HCT116 (cell line): ENCODE results near the gene NELL1. TPM values are rescaled to one million over a fixed set of nuclear protein-coding genes. Genes with fewer than 3 reads are reported as not detected.

Source experiments
- ATAC-seq: fragments of 200-7000 bp; cut with Tn5 transposase; 2 replicates; pipeline ENCODE4 v1.9.1; 2020; ENCODE audit warnings: mild to moderate bottlenecking, moderate library complexity
- BruUV-seq: library from RNA; stranded (reverse); fragments of 400-500 nt; replicated peaks from 2 replicates; lab custom pipeline; 2021; lab: Mats Ljungman, UMichigan
- CTCF ChIA-PET: fragments of 300-600 bp; sonication (Branson Sonifier 250); formaldehyde crosslinking; loops from one replicate; lab custom pipeline; 2021; ENCODE audit warnings: antibody characterized with exemption; lab: Charles Lee
- POLR2A ChIA-PET: fragments of 300-600, 350-600 bp; sonication (Branson Sonifier 250); formaldehyde crosslinking; loops from one replicate; lab custom pipeline; 2021; ENCODE audit warnings: antibody characterized with exemption; lab: Charles Lee
- RAD21 ChIA-PET, 2 experiments: fragments of 300-600 bp; sonication (Branson Sonifier 250); formaldehyde crosslinking; loops; one replicate each; lab custom pipeline; 2023; ENCODE audit warnings: low total read pairs in 2 of 2; ENCODE audit not compliant: uncharacterized antibody in 2 of 2, unreplicated experiment in 2 of 2, low non-redundant PET in 1 of 2; lab: Charles Lee
- DNase-seq: peaks from one replicate; pipeline ENCODE4 v3.0.0-alpha.2; 2010; ENCODE audit warnings: low read depth, low spot score
- H2AFZ ChIP-seq: fragments of 200-600 bp; shearing (Covaris generic), sonication (generic); 2 replicates; pipeline ENCODE4 v1.6.1; 2017; ENCODE audit warnings: low read depth, mixed run types, mixed read lengths, antibody characterized with exemption, low read length; ENCODE audit not compliant: poor library complexity, severe bottlenecking
- H3K27ac ChIP-seq: 2 replicates; pipeline ENCODE4 v1.5.1; 2012; ENCODE audit warnings: low read depth, low read length
- H3K27me3 ChIP-seq: fragments of 200-600 bp; sonication (generic); 2 replicates; pipeline ENCODE4 v1.6.1; 2016; ENCODE audit warnings: mixed run types, low read length, mixed read lengths; ENCODE audit not compliant: insufficient read depth
- H3K36me3 ChIP-seq, 2 experiments: fragments of 200-500 bp in 1 of 2; fragments of 200-600 bp in 1 of 2; sonication (Bioruptor generic) in 1 of 2; sonication (generic) in 1 of 2; 2 replicates each; pipeline versions ENCODE4 v1.5.1 to v1.6.1; 2014 to 2016; ENCODE audit warnings: low read length in 2 of 2, inconsistent platforms in 1 of 2, mixed read lengths in 1 of 2, mixed run types in 1 of 2; ENCODE audit not compliant: insufficient read depth in 2 of 2, control insufficient read depth in 1 of 2
- H3K4me1 ChIP-seq, 2 experiments: fragments of 200-600 bp in 1 of 2; sonication (generic) in 1 of 2; 2 replicates each; pipeline versions ENCODE4 v1.5.1 to v1.6.1; 2012 to 2017; ENCODE audit warnings: low read length in 2 of 2, inconsistent platforms in 1 of 2, mild to moderate bottlenecking in 1 of 2, mixed read lengths in 1 of 2, mixed run types in 1 of 2, moderate library complexity in 1 of 2; ENCODE audit not compliant: insufficient read depth in 2 of 2, control insufficient read depth in 1 of 2
- H3K4me2 ChIP-seq: fragments of 200-600 bp; sonication (generic); 2 replicates; pipeline ENCODE4 v1.6.1; 2017; ENCODE audit warnings: mixed run types, low read length, mixed read lengths
- H3K4me3 ChIP-seq, 2 experiments: fragments of 200-600 bp in 1 of 2; sonication (generic) in 1 of 2; replicated peaks in 1 of 2; 2 replicates each; pipeline ENCODE4 v1.5.1; 2011 to 2016; ENCODE audit warnings: low read length in 2 of 2, control low read depth in 1 of 2, low read depth in 1 of 2, mild to moderate bottlenecking in 1 of 2, mixed read lengths in 1 of 2, mixed run types in 1 of 2
- H3K79me2 ChIP-seq: fragments of 200-600 bp; sonication (generic); 2 replicates; pipeline ENCODE4 v1.6.1; 2017; ENCODE audit warnings: mild to moderate bottlenecking, mixed run types, low read length, moderate library complexity, mixed read lengths; ENCODE audit not compliant: insufficient read depth
- H3K9ac ChIP-seq: fragments of 200-600 bp; sonication (generic); 2 replicates; pipeline ENCODE4 v1.6.1; 2016; ENCODE audit warnings: low read length, mixed read lengths
- H3K9me2 ChIP-seq: fragments of 200-600 bp; sonication (generic), shearing (Covaris generic); 2 replicates; pipeline ENCODE4 v1.6.1; 2017; ENCODE audit warnings: mixed run types, mild to moderate bottlenecking, moderate library complexity; ENCODE audit not compliant: insufficient read depth
- H3K9me3 ChIP-seq, 2 experiments: fragments of 200-500 bp in 1 of 2; fragments of 200-600 bp in 1 of 2; sonication (Bioruptor generic) in 1 of 2; sonication (generic) in 1 of 2; 2 replicates each; pipeline ENCODE4 v1.6.1; 2014 to 2017; ENCODE audit warnings: low read length in 2 of 2, mixed read lengths in 2 of 2, inconsistent platforms in 1 of 2, low read depth in 1 of 2, mild to moderate bottlenecking in 1 of 2, mixed run types in 1 of 2, moderate library complexity in 1 of 2; ENCODE audit not compliant: control insufficient read depth in 1 of 2, insufficient read depth in 1 of 2
- H4K20me1 ChIP-seq: fragments of 200-600 bp; sonication (generic), shearing (Covaris generic); 2 replicates; pipeline ENCODE4 v1.6.1; 2017; ENCODE audit warnings: mixed run types, mild to moderate bottlenecking, moderate library complexity; ENCODE audit not compliant: insufficient read depth
- ELF1 ChIP-seq: IDR thresholded peaks from 2 replicates; pipeline ENCODE4 v1.6.1; 2012; ENCODE audit warnings: low read depth, borderline replicate concordance
- EZH2 ChIP-seq: fragments of 200-600 bp; sonication (generic); IDR thresholded peaks from 2 replicates; pipeline ENCODE4 v1.6.1; 2017; ENCODE audit warnings: antibody characterized with exemption, mixed run types
- FOSL1 ChIP-seq: IDR thresholded peaks from 2 replicates; pipeline ENCODE4 v1.6.1; 2012; ENCODE audit warnings: low read depth
- POLR2AphosphoS5 ChIP-seq: IDR thresholded peaks from 2 replicates; pipeline ENCODE4 v1.6.1; 2011; ENCODE audit warnings: mild to moderate bottlenecking, low read depth, low read length, moderate library complexity
- RAD21 ChIP-seq: IDR thresholded peaks from 2 replicates; pipeline ENCODE4 v1.6.1; 2012; ENCODE audit warnings: low read depth, mild to moderate bottlenecking
- SIN3A ChIP-seq: IDR thresholded peaks from 2 replicates; pipeline ENCODE4 v1.6.1; 2012; ENCODE audit warnings: low read depth
- ZNF274 ChIP-seq: fragments of 200-500 bp; sonication (Bioruptor generic); IDR thresholded peaks from 2 replicates; pipeline ENCODE4 v1.6.1; 2014; ENCODE audit warnings: mild to moderate bottlenecking, low read depth, low read length, inconsistent platforms
- intact Hi-C: fragments of 100-400 bp; cut with micrococcal nuclease; formaldehyde crosslinking; loops from 2 replicates; pipeline ENCODE4 v1.10.0; 2022
- total RNA-seq: library from RNA; stranded (reverse); gene quantifications from one replicate; pipeline ENCODE4 v1.2.1, GENCODE V29; 2021; ENCODE audit not compliant: unreplicated experiment
- TF ChIP-seq, protein P1 (sequence below): IDR thresholded peaks from 2 replicates; pipeline ENCODE4 v1.6.1; 2012; ENCODE audit warnings: low read depth
- TF ChIP-seq, protein P2 (sequence below): IDR thresholded peaks from 2 replicates; pipeline ENCODE4 v1.6.1; 2012

The NELL1 gene
- total RNA-seq, 1 experiment from 2014 or later, result not detected

DNA sequence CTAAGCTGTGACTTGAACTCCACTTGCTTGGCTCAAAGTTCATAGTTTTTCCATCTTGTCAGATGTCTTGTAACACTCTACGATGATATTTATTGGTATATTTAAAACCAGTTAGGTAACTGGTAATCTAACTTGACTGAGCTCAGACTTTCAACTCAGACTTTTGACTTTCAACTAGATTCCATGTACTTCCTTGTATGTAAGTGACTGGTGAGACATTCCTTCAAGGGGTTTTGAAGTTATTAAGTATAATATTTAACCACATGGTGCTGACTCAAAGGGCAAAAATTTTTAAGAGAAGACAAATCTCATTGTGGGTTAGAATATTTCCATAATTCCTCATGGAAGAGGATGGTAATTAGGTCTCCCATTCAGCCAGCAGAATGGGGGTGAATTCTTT, 892.2 kb downstream of the NELL1 start:
- H3K4me3 ChIP-seq, result no peak overlapping the region
- no peak for DNase-seq
- intact Hi-C loops, result no loop called here
- H3K9me3 ChIP-seq, result peaks cover 15 to 36% of the 10 kb centered on the region in 2 experiments; a peak in 2 of 4 replicates
- no peaks in the 10 kb centered on the region for H3K79me2 ChIP-seq
- no peak overlapping the region for H3K9ac ChIP-seq
- H3K27ac ChIP-seq, result no peak overlapping the region
- no peaks in the 10 kb centered on the region for H3K4me1 ChIP-seq
- ChIA-PET RAD21 (no interaction called here), CTCF (no interaction called here), POLR2A (no interaction called here)
- ATAC-seq, result no peak
- H3K9me2 ChIP-seq, result no peaks in the 10 kb centered on the region
- no peak overlapping the region for H2AFZ ChIP-seq
- no peaks in the 10 kb centered on the region for H4K20me1 ChIP-seq
- TF ChIP-seq FOSL1 (no peak), SIN3A (no peak), POLR2AphosphoS5 (no peak), ZNF274 (no peak)
- TF ChIP-seq, protein P1, sequence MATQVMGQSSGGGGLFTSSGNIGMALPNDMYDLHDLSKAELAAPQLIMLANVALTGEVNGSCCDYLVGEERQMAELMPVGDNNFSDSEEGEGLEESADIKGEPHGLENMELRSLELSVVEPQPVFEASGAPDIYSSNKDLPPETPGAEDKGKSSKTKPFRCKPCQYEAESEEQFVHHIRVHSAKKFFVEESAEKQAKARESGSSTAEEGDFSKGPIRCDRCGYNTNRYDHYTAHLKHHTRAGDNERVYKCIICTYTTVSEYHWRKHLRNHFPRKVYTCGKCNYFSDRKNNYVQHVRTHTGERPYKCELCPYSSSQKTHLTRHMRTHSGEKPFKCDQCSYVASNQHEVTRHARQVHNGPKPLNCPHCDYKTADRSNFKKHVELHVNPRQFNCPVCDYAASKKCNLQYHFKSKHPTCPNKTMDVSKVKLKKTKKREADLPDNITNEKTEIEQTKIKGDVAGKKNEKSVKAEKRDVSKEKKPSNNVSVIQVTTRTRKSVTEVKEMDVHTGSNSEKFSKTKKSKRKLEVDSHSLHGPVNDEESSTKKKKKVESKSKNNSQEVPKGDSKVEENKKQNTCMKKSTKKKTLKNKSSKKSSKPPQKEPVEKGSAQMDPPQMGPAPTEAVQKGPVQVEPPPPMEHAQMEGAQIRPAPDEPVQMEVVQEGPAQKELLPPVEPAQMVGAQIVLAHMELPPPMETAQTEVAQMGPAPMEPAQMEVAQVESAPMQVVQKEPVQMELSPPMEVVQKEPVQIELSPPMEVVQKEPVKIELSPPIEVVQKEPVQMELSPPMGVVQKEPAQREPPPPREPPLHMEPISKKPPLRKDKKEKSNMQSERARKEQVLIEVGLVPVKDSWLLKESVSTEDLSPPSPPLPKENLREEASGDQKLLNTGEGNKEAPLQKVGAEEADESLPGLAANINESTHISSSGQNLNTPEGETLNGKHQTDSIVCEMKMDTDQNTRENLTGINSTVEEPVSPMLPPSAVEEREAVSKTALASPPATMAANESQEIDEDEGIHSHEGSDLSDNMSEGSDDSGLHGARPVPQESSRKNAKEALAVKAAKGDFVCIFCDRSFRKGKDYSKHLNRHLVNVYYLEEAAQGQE, result no peak
- TF ChIP-seq, protein P2, sequence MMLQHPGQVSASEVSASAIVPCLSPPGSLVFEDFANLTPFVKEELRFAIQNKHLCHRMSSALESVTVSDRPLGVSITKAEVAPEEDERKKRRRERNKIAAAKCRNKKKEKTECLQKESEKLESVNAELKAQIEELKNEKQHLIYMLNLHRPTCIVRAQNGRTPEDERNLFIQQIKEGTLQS, result no peak
- H3K27me3 ChIP-seq, result no peaks in the 10 kb centered on the region
- H3K36me3 ChIP-seq, result no peaks in the 10 kb centered on the region
- BruUV-seq, result no TSS peak
- no peak overlapping the region for H3K4me2 ChIP-seq

DNA sequence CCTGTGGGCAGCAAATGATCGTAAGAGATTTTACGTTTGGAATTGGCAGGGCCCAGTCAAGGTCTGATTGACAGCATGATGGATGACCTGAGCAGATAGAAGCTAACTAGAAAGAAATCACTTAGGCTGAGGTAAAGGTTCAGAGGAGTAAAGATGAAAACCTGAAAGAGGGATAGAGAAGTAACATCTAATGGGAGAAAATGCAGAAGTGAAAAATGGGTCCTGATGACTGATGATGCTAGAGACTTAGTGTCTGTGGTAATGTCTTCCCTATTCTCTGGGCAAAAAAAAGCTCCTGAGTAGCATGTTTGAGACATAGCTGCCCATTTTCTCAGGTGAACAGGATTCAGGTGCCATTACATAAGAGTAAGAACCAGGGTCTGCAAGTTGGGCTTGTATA, 894.7 kb downstream of the NELL1 start:
- ATAC-seq, result no peak
- intact Hi-C loops, result no loop called here
- Histone ChIP-seq H3K4me1 (no peaks in the 10 kb centered on the region), H3K9ac (no peak overlapping the region), H3K27me3 (no peaks in the 10 kb centered on the region), H3K79me2 (no peaks in the 10 kb centered on the region), H3K4me2 (no peak overlapping the region), H2AFZ (no peak overlapping the region), H3K4me3 (no peak overlapping the region), H3K9me2 (no peaks in the 10 kb centered on the region), H3K9me3 (peaks cover 10 to 38% of the 10 kb centered on the region in 2 experiments; a peak in 2 of 4 replicates), H3K36me3 (no peaks in the 10 kb centered on the region), H3K27ac (no peak overlapping the region), H4K20me1 (no peaks in the 10 kb centered on the region)
- no peak for DNase-seq
- CTCF ChIA-PET, result no interaction called here
- TF ChIP-seq ELF1 (no peak), RAD21 (no peak), EZH2 (no peak), FOSL1 (no peak)
- TF ChIP-seq, protein P2, result no peak
- POLR2A ChIA-PET, result no interaction called here
- no TSS peak for BruUV-seq
- RAD21 ChIA-PET, result no interaction called here
